ENCODE measurements around the gene VN1R5.
"Not testable (repeated sequence)": the region's sequence is repeated elsewhere in the genome, so short reads cannot be mapped to it uniquely, and the experiment has no call there.

VN1R5 gene

DNA sequence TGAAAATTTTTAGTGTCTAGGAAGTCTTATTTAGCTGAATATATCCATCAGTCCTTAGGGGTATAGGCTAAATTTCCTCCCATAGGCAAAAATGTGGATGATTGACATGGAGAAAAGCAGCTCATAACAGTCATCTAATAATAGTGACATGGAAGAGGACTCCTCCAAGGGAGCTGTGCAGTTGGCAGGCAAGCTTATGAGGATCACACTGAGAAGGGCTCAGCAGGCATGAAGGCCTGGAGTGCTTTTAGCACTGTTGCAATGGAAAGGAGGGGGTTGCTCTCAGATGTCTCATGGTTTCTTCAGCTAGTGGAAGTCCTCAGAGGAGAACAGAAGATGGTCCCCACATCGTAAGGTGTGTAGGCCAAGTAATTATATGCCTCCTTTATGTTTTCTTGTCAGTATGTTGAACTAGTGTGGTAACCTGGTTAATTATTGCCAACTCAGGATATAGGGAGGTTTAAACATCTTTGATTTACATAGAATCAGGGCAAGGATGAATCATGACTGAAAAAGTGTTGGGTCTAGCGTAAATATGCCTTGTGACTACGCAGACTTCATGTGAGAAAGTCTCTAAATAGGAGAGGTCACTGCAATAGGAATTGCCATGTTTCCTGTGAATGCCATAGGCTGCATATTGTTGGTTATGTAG lies 18.9 kb downstream of the VN1R5 start:
- no peak for DNase-seq

DNA sequence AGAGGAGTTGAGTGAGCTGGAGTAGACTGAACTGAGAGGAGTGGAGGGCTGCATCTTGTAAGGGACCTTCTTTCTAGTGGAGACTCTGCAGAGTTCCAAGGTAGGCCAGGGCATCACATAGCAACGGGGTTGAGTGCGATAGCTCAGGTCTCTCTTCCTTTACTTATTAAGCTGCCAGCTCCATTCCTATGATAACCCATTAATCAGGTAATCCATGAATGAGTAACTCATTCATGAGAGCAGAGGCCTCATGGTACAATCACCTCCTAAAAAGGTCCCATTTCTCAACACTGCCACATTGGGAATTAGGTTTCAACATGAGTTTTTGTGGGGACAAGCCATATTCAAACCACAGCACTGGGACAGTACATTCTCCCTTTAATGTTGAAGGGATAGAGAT lies 21.3 kb downstream of the VN1R5 start:
- DNase-seq: no peak

DNA sequence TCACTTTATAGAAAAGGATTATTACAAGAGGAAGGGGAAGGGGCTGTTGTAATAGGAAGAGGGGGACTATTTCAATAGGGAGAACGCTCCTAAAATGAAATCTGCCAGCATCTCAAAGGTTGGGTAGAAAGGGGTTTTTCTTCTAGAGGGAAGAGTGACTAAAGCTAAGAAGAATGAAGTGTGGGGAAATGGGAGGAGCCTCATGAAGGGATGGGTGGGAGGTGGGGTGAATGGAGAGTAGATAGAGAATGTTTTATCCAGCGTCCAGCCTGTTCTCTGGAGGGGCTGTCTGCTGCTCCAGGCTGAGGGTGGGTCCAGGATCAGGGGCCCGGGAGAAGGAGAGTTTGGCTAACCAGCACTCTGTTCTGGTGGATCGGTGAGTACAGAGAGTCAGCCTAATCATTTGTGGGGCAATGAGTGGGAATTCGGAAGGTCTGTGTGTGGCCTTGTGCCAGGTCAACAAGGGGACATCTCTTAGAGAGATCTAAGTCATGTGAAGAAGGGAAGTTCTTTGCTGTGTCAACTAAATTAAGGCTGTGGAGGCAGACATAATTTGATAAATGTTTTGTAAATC lies 25.2 kb downstream of the VN1R5 start:
- DNase-seq: no peak

DNA sequence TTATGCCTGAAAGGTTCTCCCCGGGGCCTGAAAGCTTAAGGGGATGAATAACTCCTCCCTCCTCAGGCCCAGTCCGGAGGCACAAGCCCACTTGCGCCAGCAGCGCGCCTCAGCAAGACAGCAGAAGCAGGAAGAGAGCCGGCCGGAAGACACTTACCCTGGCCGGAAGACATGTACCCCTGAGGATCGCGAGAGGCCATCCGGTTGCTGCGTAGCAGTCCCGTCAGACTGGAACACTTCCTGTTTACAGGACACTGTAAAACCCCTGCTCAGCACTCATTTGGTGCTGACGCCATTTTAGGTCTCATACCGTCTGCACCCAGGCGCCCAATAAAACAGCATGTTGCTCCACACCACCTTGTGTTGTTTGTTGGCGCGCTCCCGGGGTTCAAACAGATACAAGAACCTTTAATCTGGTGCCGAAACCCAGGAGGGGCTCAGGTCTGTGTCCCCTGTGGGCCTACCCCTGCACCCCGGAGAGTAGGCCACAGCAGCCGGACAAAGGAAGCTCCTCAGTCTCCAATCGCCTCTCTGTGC lies 30.3 kb downstream of the VN1R5 start:
- no peak for DNase-seq

DNA sequence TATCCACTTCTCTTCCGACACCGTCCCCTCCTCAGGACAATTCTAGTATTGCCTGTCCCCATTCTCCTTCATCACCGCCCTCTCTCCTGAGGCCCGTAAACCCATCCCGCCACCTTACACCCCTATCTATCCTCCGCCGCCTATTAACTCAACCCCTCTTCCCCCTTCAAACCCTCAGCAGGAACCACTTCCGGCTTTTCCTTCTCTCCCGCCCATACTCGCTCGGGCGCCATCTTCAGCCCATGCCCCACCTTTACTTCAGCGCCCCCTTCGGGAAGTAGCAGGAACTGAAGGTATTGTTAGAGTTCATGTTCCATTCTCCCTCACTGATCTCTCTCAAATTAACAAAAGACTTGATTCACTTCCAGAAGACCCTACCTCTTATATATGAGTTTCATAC lies 31.6 kb downstream of the VN1R5 start:
- DNase-seq: no peak

DNA sequence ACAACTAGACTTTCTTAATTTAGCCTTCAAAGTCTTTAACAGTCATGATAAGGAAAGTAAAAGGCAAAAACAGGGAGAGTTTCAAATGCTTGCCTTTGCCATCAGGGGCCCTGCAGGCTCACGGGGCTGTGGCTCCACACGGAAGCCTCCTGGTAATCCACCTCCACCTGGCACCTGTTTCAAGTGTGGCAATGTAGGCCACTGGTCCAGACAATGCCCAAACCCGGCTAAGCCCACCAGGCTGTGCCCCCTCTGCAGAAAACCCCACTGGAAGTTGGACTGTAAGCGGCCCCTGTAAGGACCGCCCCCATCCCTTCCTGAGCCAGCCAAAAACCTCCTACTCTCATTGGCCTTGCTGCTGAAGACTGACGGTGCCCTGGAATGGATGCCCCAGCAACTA lies 32.5 kb downstream of the VN1R5 start:
- no peak for DNase-seq

DNA sequence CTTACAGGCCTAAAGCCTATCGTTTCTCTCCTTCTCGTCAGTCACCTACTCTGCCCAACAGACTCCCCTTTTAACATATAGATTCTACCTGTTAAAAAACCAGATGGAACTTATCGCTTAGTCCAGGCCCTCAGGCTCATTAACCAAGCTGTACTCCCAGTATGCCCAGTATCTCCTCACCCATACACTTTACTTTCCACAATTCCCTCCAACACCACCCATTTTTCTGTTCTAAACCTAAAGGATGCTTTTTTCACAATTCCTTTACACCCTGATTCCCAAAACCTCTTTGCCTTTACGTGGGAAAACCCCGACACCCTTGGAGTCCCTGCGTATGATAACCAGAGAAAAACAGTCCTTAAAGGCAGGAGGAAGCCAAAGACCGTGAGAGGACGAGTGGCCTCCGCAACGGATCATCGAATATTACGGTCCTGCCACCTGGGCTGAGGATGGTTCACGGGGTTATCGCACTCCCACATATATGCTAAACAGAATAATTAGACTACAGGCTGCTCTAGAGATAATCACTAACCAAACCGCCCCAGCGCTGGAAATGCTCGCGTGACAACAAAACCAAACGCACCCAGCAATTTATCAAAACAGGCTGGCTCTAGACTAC lies 33.5 kb downstream of the VN1R5 start:
- not testable (repeated sequence) for DNase-seq

DNA sequence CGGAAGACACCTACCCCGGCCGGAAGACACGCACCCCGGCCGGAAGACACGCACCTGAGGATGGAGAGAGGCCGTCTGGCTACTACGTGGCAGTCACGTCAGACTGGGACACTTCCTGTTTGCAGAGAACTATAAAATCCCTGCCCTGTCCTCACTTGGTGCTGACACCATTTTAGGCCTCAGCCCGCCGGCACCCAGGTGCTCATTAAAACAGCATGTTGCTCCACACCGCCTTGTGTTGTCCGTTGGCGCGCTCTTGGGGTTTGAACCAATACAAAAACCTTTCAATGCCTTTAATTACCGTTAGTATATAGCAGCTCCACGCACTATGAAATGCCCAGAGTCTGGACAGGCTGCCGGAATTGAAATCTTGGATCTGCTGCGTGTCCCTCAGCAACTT lies 34.7 kb downstream of the VN1R5 start:
- DNase-seq: no peak

DNA sequence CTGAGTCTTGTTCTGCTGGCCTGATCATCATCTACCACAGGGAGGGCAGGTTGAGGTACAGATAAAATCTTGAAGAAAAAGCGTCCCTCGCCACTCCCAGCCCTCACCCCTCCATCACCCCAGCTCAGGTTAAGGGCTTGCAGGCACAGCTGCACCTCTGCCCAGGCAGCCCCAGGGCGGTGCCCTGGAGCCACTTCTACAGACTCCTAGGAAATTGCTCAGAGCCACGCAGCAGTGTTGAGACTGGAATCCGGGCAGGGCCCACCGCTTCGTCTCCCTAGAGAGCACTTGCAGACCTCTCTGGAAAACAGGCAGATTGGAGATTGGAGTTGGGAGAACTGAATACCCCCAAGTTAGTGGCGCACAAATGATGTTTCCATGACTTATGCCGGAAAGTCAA lies 35.3 kb downstream of the VN1R5 start:
- DNase-seq: no peak

DNA sequence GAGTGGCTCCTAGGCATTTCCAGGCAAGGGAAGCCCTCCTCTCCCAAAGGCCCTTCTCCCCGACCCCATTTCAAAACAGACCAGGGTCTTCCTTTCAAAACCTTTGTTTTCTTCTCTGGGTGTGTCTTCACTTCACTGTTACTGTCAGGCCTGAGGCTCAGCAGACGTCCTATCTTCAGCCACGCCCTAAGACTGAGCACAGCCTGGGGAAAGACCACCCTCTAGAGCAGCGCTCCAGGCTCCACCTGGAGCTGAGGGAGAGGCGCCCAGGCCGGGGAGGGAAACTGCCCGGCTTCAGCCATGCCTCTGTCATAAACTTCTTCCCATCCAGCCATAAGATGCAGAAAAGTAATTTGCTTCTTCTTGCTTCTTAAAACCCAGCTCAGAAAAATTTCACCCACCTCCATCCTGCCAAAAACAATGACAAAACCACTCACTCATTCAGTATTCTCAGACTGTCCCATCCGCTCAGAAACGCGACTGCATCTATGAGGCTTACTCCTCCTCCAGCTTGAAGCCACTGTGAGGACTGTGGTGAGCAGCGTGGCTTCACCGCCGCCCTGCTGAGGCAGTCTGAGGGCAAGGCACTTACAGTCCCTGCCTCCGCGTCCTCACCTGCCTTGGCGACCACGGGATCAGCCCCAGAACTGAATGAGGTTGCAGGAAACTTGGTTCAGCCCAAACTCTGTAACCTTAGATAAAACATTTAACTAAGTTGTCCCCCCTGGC lies 36.1 kb downstream of the VN1R5 start:
- no peak for DNase-seq

DNA sequence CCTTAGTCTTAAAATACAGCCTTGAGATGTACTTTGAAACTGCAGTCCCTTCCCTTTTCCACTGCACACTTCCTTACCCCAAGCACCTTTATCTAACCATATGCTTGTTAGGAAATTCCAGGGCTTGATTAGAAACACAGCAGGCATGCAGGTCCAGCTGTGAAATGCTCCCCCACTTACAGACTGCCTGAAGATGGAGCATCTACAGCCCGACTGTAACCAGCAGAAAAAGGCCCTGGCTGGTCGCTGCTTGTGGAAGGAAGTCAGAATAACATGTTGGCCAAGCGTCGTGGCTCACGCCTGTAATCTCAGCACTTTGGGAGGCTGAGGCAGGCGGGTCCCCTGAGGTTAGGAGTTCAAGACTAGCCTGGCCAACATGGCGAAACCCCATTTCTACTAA lies 37.2 kb downstream of the VN1R5 start:
- DNase-seq: no peak

DNA sequence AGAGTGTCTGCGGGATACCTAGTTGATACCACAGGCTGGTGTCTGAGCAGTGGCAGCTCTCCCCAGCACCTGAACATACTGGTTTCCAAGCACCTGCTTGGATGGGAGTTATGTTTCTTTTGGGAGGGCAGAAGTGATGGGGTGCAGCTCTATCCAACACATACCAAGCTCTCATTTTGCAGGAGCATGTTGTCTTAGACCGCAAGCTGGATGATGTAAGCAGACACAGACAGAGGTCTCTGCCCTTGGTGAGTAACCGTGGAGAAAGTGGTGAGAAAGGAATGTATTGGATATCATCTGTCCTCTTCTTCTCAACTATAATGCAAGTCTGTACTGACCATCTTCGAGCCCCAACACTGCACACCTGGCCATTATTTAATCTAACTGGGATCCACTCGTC lies 38.4 kb downstream of the VN1R5 start:
- no peak for DNase-seq

DNA sequence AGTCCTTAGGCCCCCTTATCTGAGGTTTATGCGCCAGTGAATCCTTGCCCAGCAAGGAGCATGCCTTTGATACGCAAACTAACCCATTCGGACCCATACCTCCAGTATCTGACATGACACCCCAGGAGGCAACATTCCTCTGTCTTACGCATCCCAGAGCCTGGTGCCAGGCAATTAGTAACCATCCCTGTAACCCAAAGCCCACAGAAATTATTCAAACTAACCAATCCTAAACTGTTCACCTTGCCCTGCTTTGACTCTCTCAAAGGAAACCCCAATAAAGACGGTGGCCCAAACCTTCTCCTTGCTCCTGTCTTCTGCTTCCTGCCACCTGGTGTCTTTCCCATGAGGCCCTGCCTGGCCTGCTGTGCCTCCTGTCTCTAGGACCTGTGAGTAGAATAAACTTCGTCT lies 39.4 kb downstream of the VN1R5 start:
- no peak for DNase-seq

DNA sequence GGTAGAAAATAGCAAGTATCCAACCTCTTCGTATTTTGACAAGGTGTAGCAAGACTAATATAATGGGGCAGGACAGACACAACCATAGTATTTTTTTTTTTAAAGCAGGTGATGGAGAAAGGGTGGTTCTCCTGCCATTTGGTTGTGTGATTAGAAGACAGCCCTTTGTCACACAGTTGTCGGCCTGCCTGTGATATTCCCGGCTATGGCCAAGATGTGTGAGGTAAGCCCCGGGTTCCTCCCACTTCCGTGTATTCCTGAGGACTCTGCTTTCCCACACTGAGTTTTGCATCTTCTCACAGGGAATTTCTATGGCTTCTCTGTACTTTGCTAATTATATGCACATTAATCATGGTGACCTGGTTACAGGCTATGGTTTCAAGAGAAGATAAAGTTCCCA lies 39.9 kb downstream of the VN1R5 start:
- DNase-seq: no peak

DNA sequence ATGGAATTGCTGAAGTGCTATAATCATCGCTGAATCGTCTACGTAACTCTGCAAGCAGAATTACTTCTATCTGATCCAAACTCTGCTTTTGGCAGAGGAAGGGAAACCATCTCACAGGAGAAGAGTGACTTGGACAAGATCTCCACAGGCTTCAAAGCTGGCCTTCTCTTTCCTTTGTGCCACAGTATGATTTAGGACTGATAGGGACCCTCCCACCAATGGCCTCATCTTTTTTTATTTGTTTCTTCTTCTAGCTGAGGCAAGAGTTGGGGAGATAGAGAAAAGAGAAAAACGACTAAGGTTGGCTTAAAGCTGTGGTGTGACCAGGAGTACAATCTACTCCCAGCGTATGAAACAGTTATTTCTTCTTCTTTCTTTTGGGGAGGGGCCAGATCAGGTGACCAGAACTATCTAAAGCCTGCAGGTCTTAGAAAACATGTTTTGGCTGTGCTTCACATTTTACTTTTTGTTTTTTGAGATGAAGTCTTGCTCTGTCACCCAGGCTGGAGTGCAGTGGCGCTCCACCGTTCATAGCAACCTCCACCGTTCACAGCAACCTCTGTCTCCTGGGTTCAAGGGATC lies 40.8 kb downstream of the VN1R5 start:
- no peak for DNase-seq

DNA sequence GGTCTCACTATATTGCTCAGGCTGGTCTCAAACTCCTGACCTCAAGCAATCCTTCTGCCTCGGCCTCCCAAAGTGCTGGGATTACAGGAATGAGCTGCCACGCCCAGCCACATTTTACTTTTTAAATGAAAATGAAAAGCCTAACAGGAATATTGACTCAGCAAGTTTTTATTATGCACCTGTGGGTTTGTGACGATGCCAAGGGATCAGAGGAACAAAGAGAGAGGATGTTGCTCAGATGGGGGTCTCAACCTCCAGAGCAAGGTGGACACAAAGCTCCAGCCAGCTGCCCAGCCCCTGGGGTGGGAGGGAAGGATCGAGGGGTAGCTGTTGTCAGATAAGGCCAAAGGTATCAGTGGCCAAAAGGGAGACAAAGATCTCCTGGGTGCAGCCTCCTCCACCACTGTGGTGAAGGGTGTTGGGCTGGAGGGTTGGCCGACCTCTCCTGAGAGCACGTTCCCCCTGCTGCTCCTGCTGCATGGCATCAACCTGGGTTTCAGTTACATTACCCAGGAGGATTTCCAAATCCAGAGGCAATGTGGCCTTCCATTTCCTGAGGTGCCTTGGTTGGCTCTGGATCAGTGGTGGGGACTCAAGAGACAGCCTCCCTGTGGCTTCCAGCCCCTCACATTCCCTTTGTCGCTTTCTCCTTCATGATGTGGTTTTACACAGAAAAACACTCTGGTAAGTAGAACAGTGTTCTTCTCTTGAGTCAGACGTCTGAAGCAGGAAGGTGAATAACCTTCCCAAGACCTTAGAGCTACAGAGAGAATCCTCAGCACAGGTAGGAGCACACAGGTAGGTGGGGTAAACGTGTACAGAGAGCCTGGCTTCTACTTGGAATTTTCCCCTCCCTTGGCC lies 41.6 kb downstream of the VN1R5 start:
- DNase-seq: no peak

DNA sequence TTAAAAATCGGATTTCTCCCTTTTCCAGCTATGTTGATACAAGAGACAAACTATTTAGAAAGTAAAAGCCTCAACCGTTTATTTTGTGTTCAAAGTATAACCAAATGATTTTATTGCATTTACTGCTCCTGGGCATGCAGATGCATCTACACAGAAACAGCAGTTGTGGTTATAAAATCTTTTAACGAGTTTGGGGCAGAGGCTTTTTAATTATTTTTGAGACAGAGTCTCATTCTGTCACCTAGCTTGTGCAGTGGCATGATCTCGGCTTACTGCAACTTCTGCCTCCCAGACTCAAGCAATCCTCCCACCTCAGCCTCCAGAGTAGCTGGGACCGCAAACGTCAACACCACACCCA lies 42.2 kb downstream of the VN1R5 start:
- no peak for DNase-seq

DNA sequence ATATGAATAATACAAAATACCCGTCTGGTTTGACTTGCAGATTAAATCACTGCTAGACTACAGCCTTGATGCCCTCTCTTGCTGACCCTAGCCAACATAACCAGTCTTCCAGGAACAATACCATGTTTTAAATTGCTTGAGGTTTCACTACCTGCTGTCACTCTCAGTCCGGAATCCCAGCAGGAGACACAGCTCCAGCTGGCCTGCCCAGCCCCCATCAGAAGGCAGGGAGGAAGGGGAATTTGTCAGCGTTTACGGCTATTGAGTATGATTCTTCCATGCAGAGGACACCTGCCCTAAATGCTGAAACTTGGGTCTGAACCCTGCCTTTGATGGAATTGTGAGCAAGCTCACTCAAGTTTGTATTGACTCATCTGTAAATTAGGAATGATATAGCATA lies 42.8 kb downstream of the VN1R5 start:
- no peak for DNase-seq

DNA sequence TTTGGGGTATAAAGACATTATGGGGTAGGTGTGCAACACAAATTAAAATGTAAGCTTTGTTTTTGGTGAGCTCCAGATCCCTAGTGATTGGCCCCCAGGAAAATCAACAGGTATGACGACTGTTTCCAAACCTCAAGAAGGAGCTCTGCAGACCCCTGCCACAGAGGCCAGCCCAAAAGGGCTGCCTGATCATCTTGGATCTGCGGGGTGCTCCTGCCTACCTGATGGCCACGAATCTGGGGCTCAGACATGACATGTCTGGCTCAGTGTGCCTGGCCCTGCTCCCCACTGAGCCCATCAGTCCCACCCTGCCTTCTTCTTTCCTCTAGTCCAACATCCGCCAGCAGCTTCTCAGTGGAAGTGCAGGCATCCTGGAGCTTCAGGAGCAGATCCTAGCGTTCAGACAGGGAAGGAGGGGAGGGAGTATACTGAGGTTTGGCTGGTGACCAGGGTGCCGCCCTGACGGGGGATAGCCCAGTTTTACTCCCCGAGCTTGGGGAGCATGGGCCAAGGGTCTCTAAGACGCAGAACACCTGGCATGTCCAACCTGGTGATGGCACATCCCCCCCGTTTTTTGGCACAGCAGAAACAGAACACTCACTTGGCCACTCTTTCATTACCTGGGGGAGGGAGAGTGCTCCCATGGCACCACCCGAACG lies 44.0 kb downstream of the VN1R5 start:
- DNase-seq: no peak

DNA sequence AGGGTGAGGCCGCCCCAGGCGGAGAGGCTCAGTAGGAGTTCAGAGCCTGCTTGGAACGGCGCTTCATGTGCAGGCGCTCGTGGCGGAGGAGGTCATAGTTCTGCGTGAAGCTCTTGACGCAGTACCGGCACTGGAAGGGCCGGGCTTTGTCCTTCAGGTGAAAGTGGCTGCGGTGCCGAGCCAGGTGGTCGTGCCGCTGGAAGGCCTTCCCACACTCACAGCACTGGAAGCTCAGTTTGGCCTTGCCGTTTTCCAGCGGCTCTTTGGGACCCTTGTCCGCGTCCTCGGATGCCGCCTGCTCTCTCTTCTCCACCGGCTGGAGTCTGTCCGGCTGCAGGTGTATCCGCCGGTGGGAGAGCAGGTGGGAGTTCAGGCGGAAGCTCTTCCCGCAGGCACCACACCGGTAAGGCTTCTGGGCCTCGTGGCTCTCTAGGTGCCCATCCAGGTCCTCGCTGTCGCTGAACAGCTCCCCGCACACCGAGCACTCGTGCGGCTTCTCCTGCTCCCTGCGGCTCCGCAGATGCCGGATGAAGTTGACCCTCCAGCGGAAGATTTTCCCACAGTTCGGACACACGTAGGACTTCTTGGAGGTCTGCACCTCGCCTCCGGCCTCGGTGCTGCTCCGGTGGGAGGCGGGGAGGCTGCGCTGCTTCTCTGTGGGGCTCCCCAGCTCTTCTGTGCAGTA lies 44.8 kb downstream of the VN1R5 start:
- no peak for DNase-seq

DNA sequence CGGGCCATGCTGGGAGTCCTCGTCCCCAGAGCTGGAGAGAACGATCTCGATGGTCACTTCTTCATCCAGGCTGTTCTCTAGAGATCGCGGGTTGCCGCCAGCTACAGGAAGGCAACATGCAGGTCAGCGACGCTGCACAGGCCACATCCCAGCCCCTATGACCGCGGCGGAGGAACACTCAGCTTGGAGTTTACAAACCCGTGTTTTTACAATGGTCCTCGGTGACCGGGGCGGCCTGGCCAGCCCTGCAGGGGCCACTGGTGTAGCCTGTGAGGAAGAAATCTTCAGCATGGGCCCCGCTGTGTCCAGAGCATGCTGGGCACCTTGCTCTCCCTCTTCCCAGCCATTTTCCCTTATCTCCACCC lies 45.3 kb downstream of the VN1R5 start:
- no peak for DNase-seq

All from activated CD4-positive, alpha-beta T cell treated with anti-CD3 and anti-CD28 coated beads, Interleukin-2, amount 50 U/mL, for 4 hours (primary cell).